ENCODE data around the gene PLEKHH3. TPM values are rescaled to one million over a fixed set of nuclear protein-coding genes. Genes with fewer than 3 reads are reported as not detected.

Gene PLEKHH3, protein sequence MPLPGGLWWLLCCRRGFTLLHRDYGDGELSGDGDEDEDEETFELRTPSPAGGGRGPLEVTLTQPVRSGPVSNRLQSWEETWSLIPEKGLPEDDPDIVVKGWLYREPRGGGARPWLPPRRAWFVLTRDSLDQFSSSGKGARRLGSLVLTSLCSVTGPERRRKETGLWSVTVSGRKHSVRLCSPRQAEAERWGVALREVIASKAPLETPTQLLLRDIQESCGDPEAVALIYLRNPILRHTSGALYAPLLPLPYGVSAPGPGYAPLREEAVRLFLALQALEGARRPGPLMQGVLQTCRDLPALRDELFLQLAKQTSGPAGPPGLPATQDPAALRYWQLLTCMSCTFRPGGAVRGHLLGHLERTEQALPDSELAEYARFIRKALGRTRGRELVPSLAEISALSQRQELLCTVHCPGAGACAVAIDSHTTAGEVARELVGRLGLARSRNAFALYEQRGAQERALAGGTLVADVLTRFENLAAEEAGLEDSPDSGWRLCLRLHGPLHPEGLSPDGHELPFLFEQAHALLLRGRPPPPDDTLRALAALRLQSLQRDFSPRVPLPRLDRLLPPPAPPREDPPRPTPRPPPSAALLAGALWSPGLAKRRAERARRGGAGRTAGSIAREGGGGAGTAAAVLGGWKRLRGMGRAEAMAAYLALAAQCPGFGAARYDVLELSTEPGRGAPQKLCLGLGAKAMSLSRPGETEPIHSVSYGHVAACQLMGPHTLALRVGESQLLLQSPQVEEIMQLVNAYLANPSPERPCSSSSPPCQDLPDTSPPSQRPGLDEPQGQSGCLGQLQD
- total RNA-seq (16.9 and 20.5 TPM in 2 replicates), polyA plus RNA-seq (30.9 and 33.7 TPM in 2 replicates)

- Histone ChIP-seq H3K9me3 (ENCODE audit: low read depth) (no peaks in the 10 kb centered on the region), H3K9me2 (replicated peaks; ENCODE audit: insufficient read depth) (no peaks in the 10 kb centered on the region), H2AFZ (peak within 1 kb of the TSS; percentile 64), H3K36me3 (replicated peaks; ENCODE audit: insufficient read depth, low read depth) (no peaks in the 10 kb centered on the region), H3K4me3 (peak within 1 kb of the TSS; percentile 84), H3K27ac (peak within 1 kb of the TSS; percentile 98), H3K4me2 (peak within 1 kb of the TSS; percentile 95), H3K27me3 (no peaks in the 10 kb centered on the region), H4K20me1 (ENCODE audit: insufficient read depth, poor library complexity, severe bottlenecking) (peaks cover 20% of the 10 kb centered on the region), H3K4me1 (ENCODE audit: insufficient read depth) (peaks cover 43% of the 10 kb centered on the region), H3K79me2 (peaks cover 30% of the 10 kb centered on the region)
- 1% methylated on average over 23 of the region's 51 CpGs for WGBS (ENCODE audit: low lambda C conversion rate, missing lambda C conversion rate)
- DNase-seq (ENCODE audit: low spot score) = no peak
- TF ChIP-seq EZH2 (IDR thresholded peaks at IDR 0.05; ENCODE audit: borderline replicate concordance) = no peak
- TF ChIP-seq EZH2phosphoT487 (IDR thresholded peaks at IDR 0.05; ENCODE audit: low read depth, severe bottlenecking, unreplicated experiment) = no peak
- TF ChIP-seq, protein P1, sequence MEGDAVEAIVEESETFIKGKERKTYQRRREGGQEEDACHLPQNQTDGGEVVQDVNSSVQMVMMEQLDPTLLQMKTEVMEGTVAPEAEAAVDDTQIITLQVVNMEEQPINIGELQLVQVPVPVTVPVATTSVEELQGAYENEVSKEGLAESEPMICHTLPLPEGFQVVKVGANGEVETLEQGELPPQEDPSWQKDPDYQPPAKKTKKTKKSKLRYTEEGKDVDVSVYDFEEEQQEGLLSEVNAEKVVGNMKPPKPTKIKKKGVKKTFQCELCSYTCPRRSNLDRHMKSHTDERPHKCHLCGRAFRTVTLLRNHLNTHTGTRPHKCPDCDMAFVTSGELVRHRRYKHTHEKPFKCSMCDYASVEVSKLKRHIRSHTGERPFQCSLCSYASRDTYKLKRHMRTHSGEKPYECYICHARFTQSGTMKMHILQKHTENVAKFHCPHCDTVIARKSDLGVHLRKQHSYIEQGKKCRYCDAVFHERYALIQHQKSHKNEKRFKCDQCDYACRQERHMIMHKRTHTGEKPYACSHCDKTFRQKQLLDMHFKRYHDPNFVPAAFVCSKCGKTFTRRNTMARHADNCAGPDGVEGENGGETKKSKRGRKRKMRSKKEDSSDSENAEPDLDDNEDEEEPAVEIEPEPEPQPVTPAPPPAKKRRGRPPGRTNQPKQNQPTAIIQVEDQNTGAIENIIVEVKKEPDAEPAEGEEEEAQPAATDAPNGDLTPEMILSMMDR (IDR thresholded peaks at IDR 0.05; ENCODE audit: poor library complexity) = peak; percentile 9
These were observed at the start of gene PLEKHH3 for GRCh38 chr17:42676424-42677011. TSS of gene PLEKHH3 (minus strand) at chr17:42676994. CDS start at chr17:42676563, 431 bp downstream.

GRCh38 chr17:42725143-42725542 lies 48.3 kb upstream of the PLEKHH3 start:
- WGBS (ENCODE audit: low lambda C conversion rate, missing lambda C conversion rate) = 99% methylated on average over 6 of the region's 6 CpGs
- no peak for DNase-seq (ENCODE audit: low spot score)
- H3K27me3 ChIP-seq = no peaks in the 10 kb centered on the region
- H4K20me1 ChIP-seq (ENCODE audit: insufficient read depth, poor library complexity, severe bottlenecking) = no peaks in the 10 kb centered on the region
- H3K79me2 ChIP-seq = no peaks in the 10 kb centered on the region
- H2AFZ ChIP-seq = no peak overlapping the region
- no peaks in the 10 kb centered on the region for H3K9me2 ChIP-seq (replicated peaks; ENCODE audit: insufficient read depth)
- H3K4me1 ChIP-seq (ENCODE audit: insufficient read depth) = no peaks in the 10 kb centered on the region
- H3K36me3 ChIP-seq (replicated peaks; ENCODE audit: insufficient read depth, low read depth) = no peaks in the 10 kb centered on the region
- no peaks in the 10 kb centered on the region for H3K9me3 ChIP-seq (ENCODE audit: low read depth)
- H3K4me3 ChIP-seq = no peak overlapping the region
- no peak overlapping the region for H3K4me2 ChIP-seq
- H3K27ac ChIP-seq = no peak overlapping the region
- TF ChIP-seq, protein P1 (IDR thresholded peaks at IDR 0.05; ENCODE audit: poor library complexity) = no peak

GRCh38 chr17:42723636-42724035 lies 46.8 kb upstream of the PLEKHH3 start:
- Histone ChIP-seq H3K79me2 (no peaks in the 10 kb centered on the region), H3K36me3 (replicated peaks; ENCODE audit: insufficient read depth, low read depth) (no peaks in the 10 kb centered on the region), H3K9me2 (replicated peaks; ENCODE audit: insufficient read depth) (no peaks in the 10 kb centered on the region), H3K4me2 (no peak overlapping the region), H3K27me3 (no peaks in the 10 kb centered on the region), H3K4me3 (no peak overlapping the region), H3K27ac (no peak overlapping the region), H3K4me1 (ENCODE audit: insufficient read depth) (no peaks in the 10 kb centered on the region), H3K9me3 (ENCODE audit: low read depth) (no peaks in the 10 kb centered on the region), H2AFZ (no peak overlapping the region), H4K20me1 (ENCODE audit: insufficient read depth, poor library complexity, severe bottlenecking) (no peaks in the 10 kb centered on the region)
- no peak for DNase-seq (ENCODE audit: low spot score)
- 77% methylated on average over 3 of the region's 3 CpGs for WGBS (ENCODE audit: low lambda C conversion rate, missing lambda C conversion rate)
- TF ChIP-seq EZH2phosphoT487 (IDR thresholded peaks at IDR 0.05; ENCODE audit: low read depth, severe bottlenecking, unreplicated experiment) = no peak
- TF ChIP-seq, protein P1 (IDR thresholded peaks at IDR 0.05; ENCODE audit: poor library complexity) = no peak
- TF ChIP-seq EZH2 (IDR thresholded peaks at IDR 0.05; ENCODE audit: borderline replicate concordance) = no peak
